ENCODE data around the gene NCKAP5.

NCKAP5 gene

DNA sequence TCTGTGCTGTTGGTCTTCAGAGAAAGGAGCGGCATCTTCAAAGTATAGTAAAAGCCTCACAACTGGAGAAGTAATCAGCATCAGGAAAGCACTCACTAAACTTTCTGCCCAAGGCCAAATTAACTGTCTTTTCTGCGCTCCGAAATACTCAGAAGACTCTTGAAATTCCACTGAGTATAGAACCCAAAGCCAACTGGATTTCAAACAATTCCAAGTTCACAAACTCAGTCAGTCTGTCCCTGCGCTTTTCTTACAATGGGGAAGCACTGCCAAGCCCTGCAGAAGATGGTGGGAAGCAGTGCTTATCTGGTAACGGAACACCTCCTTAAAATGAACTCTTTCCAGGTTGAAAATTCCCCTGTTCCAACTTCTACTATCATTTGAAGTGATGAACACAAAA is 193.5 kb downstream of the NCKAP5 start:
- Histone ChIP-seq H3K36me3 (no peaks in the 10 kb centered on the region), H3K4me3 (ENCODE audit: low read depth, low read length) (no peak overlapping the region), H3K9me3 (no peaks in the 10 kb centered on the region), H3K27me3 (no peaks in the 10 kb centered on the region), H3K4me1 (no peaks in the 10 kb centered on the region)
- TF ChIP-seq CTCF (IDR thresholded peaks at IDR 0.05; ENCODE audit: low read depth, low read length), result no peak
- DNase-seq, result no peak

GRCh38 chr2:133371286-133371685 is 197.0 kb downstream of the NCKAP5 start:
- Histone ChIP-seq H3K4me1 (no peaks in the 10 kb centered on the region), H3K27me3 (no peaks in the 10 kb centered on the region), H3K9me3 (no peaks in the 10 kb centered on the region), H3K4me3 (ENCODE audit: low read depth, low read length) (no peak overlapping the region), H3K36me3 (no peaks in the 10 kb centered on the region)
- DNase-seq, result no peak
- no peak for TF ChIP-seq CTCF (IDR thresholded peaks at IDR 0.05; ENCODE audit: low read depth, low read length)

- no peak for DNase-seq
- Histone ChIP-seq H3K9me3 (no peaks in the 10 kb centered on the region), H3K4me3 (ENCODE audit: low read depth, low read length) (no peak overlapping the region), H3K4me1 (no peaks in the 10 kb centered on the region), H3K27me3 (no peaks in the 10 kb centered on the region), H3K36me3 (no peaks in the 10 kb centered on the region)
- no peak for TF ChIP-seq CTCF (IDR thresholded peaks at IDR 0.05; ENCODE audit: low read depth, low read length)
Observed at GRCh38 chr2:133369901-133370658, 198.2 kb downstream of the NCKAP5 start.

DNA sequence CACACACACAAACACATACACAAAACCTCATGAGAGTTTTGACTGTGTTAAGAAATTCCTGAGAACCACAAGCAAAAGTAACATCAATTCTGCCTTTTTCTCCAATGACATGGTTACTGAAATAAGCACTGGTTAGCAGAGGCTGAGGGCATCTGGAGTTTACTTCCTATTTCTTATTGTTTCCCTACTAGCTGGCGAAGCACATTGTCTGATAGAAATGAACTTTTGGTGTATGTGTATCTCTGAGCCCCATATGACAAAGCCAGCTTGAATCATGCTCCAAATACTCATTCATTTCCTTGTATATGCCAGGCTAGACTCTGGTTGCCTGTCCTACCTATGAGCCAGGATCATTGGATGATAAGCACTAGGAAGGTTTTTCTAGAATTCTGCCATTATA is 203.1 kb downstream of the NCKAP5 start:
- Histone ChIP-seq H3K4me1 (no peaks in the 10 kb centered on the region), H3K36me3 (no peaks in the 10 kb centered on the region), H3K9me3 (no peaks in the 10 kb centered on the region), H3K27me3 (no peaks in the 10 kb centered on the region), H3K4me3 (ENCODE audit: low read depth, low read length) (no peak overlapping the region)
- TF ChIP-seq CTCF (IDR thresholded peaks at IDR 0.05; ENCODE audit: low read depth, low read length), result no peak
- DNase-seq, result no peak

- H3K4me1 ChIP-seq, result no peaks in the 10 kb centered on the region
- no peak for TF ChIP-seq CTCF (IDR thresholded peaks at IDR 0.05; ENCODE audit: low read depth, low read length)
- no peaks in the 10 kb centered on the region for H3K36me3 ChIP-seq
- no peaks in the 10 kb centered on the region for H3K27me3 ChIP-seq
- DNase-seq, result no peak
- no peak overlapping the region for H3K4me3 ChIP-seq (ENCODE audit: low read depth, low read length)
- no peaks in the 10 kb centered on the region for H3K9me3 ChIP-seq
Observed at GRCh38 chr2:133364636-133365035, 203.6 kb downstream of the NCKAP5 start.

- H3K9me3 ChIP-seq, result no peaks in the 10 kb centered on the region
- H3K4me3 ChIP-seq (ENCODE audit: low read depth, low read length), result no peak overlapping the region
- no peaks in the 10 kb centered on the region for H3K27me3 ChIP-seq
- no peak for DNase-seq
- no peaks in the 10 kb centered on the region for H3K36me3 ChIP-seq
- no peaks in the 10 kb centered on the region for H3K4me1 ChIP-seq
- TF ChIP-seq CTCF (IDR thresholded peaks at IDR 0.05; ENCODE audit: low read depth, low read length), result no peak
Observed at GRCh38 chr2:133363884-133364283, 204.4 kb downstream of the NCKAP5 start.

Data from BE2C (cell line).